SK-N-SH treated with all-trans-retinoic acid at 6 μM for 48 hours (cell line): ENCODE measurements around the gene STN1.

Experiments used
- ISL1 ChIP-seq: fragments of 250-450 bp; sonication (Bioruptor Pico); IDR thresholded peaks from 2 replicates; pipeline ENCODE4 v2.1.2; 2022; ENCODE audit warnings: mild to moderate bottlenecking, moderate library complexity
- PPARA ChIP-seq: fragments of 250-450 bp; sonication (Bioruptor Pico); IDR thresholded peaks from 2 replicates; pipeline ENCODE4 v1.5.0; 2020; ENCODE audit warnings: mild to moderate bottlenecking, borderline replicate concordance
- SNAI2 ChIP-seq: fragments of 250-450 bp; sonication (Bioruptor Pico); IDR thresholded peaks from 2 replicates; pipeline ENCODE4 v1.5.0; 2020; ENCODE audit warnings: mild to moderate bottlenecking, moderate library complexity
- ZNF565 ChIP-seq: fragments of 450-650 bp; formaldehyde crosslinking; conservative IDR thresholded peaks from 2 replicates; pipeline ENCODE4 v1.5.0; 2020; ENCODE audit warnings: low read depth, mild to moderate bottlenecking, moderate library complexity
- ZNF8 ChIP-seq: fragments of 450-650 bp; formaldehyde crosslinking; IDR thresholded peaks from 2 replicates; pipeline ENCODE4 v1.5.0; 2020; ENCODE audit warnings: mild to moderate bottlenecking, moderate library complexity
- TF ChIP-seq, protein P1 (sequence below): fragments of 250-450 bp; sonication (Bioruptor Pico); IDR thresholded peaks from 2 replicates; pipeline ENCODE4 v1.5.0; 2020; ENCODE audit warnings: mild to moderate bottlenecking, moderate library complexity
- TF ChIP-seq, protein P2 (sequence below): fragments of 250-450 bp; sonication (Bioruptor Pico); IDR thresholded peaks from 2 replicates; pipeline ENCODE4 v1.5.1; 2021; ENCODE audit warnings: mild to moderate bottlenecking, moderate library complexity

DNA sequence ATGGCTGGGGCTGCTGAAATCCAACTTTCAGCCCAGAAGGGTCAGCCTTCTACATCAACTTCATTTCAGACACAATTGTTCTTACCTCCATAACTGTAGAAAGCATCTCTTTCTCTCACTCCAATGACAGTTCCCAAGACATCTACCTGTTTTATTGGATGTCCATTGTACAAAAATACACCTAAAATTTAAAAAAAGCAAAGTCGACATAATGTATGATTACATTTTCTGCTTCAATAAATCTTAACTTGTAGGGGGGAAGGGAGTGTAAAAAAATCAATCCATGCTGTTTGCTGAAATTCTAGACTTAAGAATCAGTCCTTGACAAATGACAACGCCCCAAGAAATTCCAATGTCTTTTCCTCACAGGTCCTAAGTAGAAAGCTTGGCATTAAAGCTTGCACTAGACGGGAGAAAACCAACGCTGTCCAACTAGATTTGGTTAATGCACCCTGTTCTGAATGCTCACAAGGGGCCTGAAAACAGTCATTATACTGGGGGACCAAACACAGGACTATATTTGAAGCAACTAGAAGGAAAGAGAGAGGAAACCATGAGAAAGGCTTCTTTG lies 7.5 kb downstream of the STN1 start:
- TF ChIP-seq ZNF565 (CRISPR knock-in tag) = no peak
- TF ChIP-seq PPARA (CRISPR knock-in tag) = no peak
- no peak for TF ChIP-seq SNAI2
- no peak for TF ChIP-seq ISL1 (CRISPR knock-in tag)
- TF ChIP-seq, protein P1, sequence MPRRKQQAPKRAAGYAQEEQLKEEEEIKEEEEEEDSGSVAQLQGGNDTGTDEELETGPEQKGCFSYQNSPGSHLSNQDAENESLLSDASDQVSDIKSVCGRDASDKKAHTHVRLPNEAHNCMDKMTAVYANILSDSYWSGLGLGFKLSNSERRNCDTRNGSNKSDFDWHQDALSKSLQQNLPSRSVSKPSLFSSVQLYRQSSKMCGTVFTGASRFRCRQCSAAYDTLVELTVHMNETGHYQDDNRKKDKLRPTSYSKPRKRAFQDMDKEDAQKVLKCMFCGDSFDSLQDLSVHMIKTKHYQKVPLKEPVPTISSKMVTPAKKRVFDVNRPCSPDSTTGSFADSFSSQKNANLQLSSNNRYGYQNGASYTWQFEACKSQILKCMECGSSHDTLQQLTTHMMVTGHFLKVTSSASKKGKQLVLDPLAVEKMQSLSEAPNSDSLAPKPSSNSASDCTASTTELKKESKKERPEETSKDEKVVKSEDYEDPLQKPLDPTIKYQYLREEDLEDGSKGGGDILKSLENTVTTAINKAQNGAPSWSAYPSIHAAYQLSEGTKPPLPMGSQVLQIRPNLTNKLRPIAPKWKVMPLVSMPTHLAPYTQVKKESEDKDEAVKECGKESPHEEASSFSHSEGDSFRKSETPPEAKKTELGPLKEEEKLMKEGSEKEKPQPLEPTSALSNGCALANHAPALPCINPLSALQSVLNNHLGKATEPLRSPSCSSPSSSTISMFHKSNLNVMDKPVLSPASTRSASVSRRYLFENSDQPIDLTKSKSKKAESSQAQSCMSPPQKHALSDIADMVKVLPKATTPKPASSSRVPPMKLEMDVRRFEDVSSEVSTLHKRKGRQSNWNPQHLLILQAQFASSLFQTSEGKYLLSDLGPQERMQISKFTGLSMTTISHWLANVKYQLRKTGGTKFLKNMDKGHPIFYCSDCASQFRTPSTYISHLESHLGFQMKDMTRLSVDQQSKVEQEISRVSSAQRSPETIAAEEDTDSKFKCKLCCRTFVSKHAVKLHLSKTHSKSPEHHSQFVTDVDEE = no peak
- no peak for TF ChIP-seq ZNF8 (CRISPR knock-in tag)
- TF ChIP-seq, protein P2, sequence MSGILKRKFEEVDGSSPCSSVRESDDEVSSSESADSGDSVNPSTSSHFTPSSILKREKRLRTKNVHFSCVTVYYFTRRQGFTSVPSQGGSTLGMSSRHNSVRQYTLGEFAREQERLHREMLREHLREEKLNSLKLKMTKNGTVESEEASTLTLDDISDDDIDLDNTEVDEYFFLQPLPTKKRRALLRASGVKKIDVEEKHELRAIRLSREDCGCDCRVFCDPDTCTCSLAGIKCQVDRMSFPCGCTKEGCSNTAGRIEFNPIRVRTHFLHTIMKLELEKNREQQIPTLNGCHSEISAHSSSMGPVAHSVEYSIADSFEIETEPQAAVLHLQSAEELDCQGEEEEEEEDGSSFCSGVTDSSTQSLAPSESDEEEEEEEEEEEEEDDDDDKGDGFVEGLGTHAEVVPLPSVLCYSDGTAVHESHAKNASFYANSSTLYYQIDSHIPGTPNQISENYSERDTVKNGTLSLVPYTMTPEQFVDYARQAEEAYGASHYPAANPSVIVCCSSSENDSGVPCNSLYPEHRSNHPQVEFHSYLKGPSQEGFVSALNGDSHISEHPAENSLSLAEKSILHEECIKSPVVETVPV (CRISPR knock-in tag) = no peak
